IPS-18c (cell line): Measurements from ENCODE around the gene HDAC1.
"Not testable (repeated sequence)": the region's sequence is repeated elsewhere in the genome, so short reads cannot be mapped to it uniquely, and the experiment has no call there.

ENCODE experiments used
- H3K4me3 ChIP-seq: 2 replicates; pipeline ENCODE4 v1.7.0; 2013; ENCODE audit warnings: low read depth, mild to moderate bottlenecking, low read length, moderate library complexity; ENCODE audit not compliant: insufficient read depth
- H3K9me3 ChIP-seq: one replicate; pipeline ENCODE4 v1.6.1; 2013; ENCODE audit warnings: mild to moderate bottlenecking, low read length, moderate library complexity; ENCODE audit not compliant: control insufficient read depth, insufficient read depth

HDAC1 gene

DNA sequence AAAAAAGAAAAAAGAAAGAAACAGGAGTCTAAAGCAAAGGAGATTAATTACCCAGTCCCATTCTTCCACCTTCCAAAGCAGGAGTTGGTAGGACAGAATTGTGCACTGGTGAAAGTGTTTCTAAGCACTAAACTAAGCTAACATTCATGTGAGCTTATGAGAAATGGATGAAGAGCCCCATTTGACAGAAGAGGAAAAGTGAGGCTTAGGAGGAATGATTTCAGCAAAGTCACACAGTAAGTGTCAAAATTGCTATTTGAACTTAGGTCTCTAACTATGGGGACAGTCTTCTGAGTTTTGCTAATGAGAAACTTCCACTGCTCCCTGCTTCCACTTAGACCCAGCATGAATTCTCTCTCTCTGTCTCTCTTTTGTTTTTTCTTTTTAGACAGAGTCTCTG is 22.1 kb upstream of the HDAC1 start:
- no peak overlapping the region for H3K4me3 ChIP-seq
- no peaks in the 10 kb centered on the region for H3K9me3 ChIP-seq

DNA sequence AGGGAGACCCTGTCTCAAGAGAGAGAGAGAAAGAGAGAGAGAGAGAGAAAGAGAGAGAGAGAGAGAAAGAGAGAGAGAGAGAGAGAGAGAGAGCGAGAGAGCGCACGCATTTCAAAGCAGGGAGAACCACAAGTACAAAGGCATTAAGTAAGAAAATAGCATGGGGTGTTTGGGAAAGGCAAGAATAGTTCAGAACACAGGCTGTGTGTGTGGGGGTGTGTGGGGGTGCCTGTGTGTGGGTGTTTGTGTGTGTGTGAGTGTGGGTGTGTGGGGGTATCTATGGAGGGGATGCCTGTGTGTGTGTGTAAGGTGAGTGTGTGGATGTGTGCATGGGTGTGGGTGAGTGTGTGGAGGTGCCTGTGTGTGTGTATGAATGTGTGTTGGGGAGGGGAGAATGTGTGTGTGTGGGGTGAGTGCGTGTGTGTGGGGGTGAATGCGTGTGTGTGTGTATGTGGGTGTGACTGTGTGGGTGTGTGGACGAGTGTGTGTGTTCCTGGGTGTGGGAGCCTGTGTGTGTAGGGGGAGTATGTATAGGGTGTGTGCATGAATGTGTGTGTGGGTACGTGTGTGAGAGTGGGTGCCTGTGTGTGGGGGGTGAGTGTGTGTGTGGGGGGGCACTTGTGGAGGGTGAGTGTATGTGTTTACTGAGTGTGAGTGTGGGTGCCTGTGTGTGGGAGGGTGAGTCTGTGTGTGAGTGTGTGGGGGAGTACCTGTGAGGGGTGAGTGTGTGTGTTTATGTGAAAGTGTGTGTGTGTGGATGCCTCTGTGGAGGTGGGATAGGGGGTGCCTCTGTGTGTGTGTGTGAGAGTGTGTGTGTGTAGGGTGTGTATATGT is 19.1 kb upstream of the HDAC1 start:
- no peak overlapping the region for H3K4me3 ChIP-seq
- H3K9me3 ChIP-seq = no peaks in the 10 kb centered on the region

- no peaks in the 10 kb centered on the region for H3K9me3 ChIP-seq
- H3K4me3 ChIP-seq = peak overlapping the region; percentile 32; the same call in 1 of the 2 replicates
These were observed 18.3 kb upstream of the HDAC1 start for GRCh38 chr1:32273391-32274208.

DNA sequence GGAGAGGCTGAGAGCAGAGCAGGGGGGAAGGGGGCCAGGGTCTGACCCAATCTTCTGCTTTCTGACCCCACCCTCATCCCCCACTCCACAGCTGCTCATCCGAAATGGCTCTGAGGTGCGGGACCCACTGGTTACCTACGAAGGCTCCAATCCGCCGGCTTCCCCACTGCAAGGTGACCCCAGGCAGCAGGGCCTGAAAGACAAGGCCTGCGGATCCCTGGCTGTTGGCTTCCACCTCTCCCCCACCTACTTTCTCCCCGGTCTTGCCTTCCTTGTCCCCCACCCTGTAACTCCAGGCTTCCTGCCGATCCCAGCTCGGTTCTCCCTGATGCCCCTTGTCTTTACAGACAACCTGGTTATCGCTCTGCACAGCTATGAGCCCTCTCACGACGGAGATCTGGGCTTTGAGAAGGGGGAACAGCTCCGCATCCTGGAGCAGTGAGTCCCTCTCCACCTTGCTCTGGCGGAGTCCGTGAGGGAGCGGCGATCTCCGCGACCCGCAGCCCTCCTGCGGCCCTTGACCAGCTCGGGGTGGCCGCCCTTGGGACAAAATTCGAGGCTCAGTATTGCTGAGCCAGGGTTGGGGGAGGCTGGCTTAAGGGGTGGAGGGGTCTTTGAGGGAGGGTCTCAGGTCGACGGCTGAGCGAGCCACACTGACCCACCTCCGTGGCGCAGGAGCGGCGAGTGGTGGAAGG is 17.1 kb upstream of the HDAC1 start:
- Histone ChIP-seq H3K9me3 (no peaks in the 10 kb centered on the region), H3K4me3 (peak overlapping the region; percentile 32)

DNA sequence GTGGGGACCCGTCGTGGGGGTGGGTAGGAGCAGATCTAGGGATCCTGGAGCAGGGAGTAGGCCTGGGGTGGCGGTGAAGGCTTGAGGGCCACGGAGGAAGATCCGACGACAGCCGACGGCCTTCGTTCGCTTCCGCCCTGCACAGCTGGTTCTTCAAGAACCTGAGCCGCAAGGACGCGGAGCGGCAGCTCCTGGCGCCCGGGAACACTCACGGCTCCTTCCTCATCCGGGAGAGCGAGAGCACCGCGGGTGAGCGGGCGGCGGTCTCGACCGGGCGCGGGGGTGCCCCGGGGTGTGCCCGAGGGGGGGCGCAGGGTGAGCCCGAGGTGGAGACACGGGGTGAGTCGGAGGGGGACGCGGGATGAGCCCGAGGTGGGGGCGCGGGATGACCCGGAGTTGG is 16.5 kb upstream of the HDAC1 start:
- H3K4me3 ChIP-seq = peak overlapping the region; percentile 28

DNA sequence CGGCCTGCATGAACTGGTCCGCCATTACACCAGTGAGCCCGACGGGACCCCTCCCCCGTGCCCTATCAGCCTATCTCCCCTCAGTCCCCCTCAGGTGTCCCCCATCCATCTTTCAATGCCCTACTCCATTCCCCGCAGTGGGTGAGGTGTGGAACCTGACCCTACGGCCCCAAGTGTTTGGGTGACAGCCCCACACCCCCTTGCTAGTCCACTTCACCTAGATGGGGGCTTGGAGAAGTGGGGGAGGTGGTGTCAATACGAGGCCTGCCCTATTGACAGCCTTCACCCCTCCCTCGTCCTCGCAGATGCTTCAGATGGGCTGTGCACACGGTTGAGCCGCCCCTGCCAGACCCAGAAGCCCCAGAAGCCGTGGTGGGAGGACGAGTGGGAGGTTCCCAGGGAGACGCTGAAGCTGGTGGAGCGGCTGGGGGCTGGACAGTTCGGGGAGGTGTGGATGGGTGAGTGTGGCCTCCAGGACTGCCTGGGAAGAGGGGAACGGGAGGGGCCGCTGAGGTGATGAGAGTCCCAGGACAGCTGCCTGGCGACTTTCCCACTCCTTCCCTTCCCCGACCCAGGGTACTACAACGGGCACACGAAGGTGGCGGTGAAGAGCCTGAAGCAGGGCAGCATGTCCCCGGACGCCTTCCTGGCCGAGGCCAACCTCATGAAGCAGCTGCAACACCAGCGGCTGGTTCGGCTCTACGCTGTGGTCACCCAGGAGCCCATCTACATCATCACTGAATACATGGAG is 15.7 kb upstream of the HDAC1 start:
- H3K4me3 ChIP-seq = no peak overlapping the region
- no peaks in the 10 kb centered on the region for H3K9me3 ChIP-seq

More for the DNA sequence above, 16.5 kb upstream of the HDAC1 start:
- H3K9me3 ChIP-seq = no peaks in the 10 kb centered on the region

DNA sequence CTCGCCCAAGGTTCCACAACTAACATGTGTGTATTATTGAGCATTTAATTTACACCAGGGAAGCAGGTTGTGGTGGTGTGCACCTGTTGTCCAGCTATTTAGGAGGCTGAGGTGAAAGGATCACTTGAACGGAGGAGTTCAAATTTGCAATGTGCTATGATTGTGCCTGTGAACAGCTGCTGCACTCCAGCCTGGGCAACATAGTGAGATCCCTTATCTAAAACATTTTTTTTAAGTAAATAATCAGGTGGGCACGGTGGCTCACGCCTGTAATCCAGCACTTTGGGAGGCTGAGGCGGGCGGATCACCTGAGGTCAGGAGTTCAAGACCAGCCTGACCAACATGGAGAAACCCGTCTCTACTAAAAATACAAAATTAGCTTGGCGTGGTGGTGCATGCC is 7.1 kb upstream of the HDAC1 start:
- not testable (repeated sequence) for H3K4me3 ChIP-seq, H3K9me3 ChIP-seq

DNA sequence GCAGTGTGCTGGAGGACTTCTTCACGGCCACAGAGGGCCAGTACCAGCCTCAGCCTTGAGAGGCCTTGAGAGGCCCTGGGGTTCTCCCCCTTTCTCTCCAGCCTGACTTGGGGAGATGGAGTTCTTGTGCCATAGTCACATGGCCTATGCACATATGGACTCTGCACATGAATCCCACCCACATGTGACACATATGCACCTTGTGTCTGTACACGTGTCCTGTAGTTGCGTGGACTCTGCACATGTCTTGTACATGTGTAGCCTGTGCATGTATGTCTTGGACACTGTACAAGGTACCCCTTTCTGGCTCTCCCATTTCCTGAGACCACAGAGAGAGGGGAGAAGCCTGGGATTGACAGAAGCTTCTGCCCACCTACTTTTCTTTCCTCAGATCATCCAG is 6.2 kb upstream of the HDAC1 start:
- no peak overlapping the region for H3K4me3 ChIP-seq
- no peaks in the 10 kb centered on the region for H3K9me3 ChIP-seq

- H3K9me3 ChIP-seq = no peaks in the 10 kb centered on the region
- no peak overlapping the region for H3K4me3 ChIP-seq
These were observed 5.1 kb upstream of the HDAC1 start for GRCh38 chr1:32286763-32287162.

DNA sequence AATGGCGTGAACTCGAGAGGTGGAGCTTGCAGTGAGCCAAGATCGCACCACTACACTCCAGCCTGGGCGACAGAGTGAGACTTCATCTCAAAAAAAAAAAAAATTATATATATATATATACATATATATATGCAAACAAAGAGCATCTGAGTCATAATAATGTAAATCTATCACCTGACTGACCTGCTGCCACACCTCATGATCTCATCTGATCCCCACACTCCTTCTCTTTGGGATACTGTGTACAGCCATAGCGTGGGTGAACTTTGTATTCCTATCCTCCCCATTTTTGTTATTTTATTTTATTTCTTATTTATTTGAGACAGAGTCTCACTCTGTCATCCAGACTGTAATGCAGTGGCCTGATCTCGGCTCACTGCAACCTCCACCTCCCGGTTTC is 2.6 kb upstream of the HDAC1 start:
- Histone ChIP-seq H3K9me3 (peaks cover 2% of the 10 kb centered on the region), H3K4me3 (no peak overlapping the region)

- Histone ChIP-seq H3K4me3 (peak overlapping the region; percentile 98; the same call in 1 of the 2 replicates), H3K9me3 (peaks cover 2% of the 10 kb centered on the region)
These were observed 657 bp upstream of the HDAC1 start for GRCh38 chr1:32291145-32291707.

DNA sequence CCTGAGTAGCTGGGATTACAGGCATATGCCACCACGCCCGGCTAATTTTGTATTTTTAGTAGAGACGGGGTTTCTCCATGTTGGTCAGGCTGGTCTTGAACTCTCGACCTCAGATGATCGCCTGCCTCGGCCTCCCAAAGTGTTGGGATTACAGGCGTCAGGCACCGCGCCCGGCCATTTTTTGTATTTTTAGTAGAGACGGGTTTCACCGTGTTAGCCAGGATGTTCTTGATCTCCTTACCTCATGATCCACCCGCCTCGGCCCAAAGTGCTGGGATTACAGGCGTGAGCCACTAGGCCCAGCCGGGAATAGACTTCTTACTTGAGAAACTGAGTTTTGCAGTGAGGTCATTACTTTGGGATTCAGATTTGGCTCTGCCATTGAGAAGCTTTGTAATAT is 6.3 kb downstream of the HDAC1 start:
- H3K9me3 ChIP-seq, H3K4me3 ChIP-seq: not testable (repeated sequence)

GRCh38 chr1:32299327-32299726 is 7.4 kb downstream of the HDAC1 start:
- Histone ChIP-seq H3K9me3 (peaks cover 2% of the 10 kb centered on the region), H3K4me3 (no peak overlapping the region)

- H3K9me3 ChIP-seq = peaks cover 4% of the 10 kb centered on the region
- H3K4me3 ChIP-seq = no peak overlapping the region
These were observed 11.5 kb downstream of the HDAC1 start for GRCh38 chr1:32303358-32303757.

DNA sequence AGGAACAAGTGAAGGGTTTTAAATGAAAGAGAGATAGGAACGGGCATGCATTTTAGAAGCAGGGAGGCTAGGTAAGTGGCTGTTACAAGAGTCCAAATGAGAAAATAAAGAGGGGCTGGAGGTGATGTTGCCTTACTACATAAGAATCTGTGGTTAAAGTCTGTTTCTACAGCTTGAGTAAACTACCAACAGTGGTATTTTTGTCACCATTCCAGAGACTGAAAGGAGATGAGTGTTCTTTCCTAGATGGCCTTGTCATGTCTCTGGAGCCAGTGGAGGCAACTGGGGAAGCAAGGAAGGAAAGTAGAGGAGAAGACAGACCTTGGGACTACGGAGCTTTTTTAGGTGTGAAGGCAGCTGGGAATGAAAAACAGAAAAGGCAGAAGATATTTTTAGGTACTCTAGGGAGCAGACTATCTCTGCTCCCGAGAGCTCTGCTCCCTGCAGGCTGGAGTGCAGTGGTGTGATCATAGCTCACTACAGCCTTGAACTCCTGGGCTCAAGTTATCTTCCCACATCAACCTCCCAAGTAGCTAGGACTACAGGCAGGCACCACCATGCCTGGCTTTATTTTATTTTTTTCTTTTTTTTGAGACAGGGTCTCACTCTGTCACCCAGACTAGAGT is 12.2 kb downstream of the HDAC1 start:
- Histone ChIP-seq H3K4me3 (no peak overlapping the region), H3K9me3 (peaks cover 4% of the 10 kb centered on the region)

- Histone ChIP-seq H3K4me3 (no peak overlapping the region), H3K9me3 (peaks cover 4% of the 10 kb centered on the region)
These were observed 13.4 kb downstream of the HDAC1 start for GRCh38 chr1:32305310-32305709.
